HepG2 (cell line): Measurements from ENCODE around the gene MATK. TPM values are rescaled to one million over a fixed set of nuclear protein-coding genes. Genes with fewer than 3 reads are reported as not detected.
A peak's percentile ranks its signal among the peaks of the same experiment; 100 is the strongest.

ENCODE experiments used
- ATAC-seq: fragments of 200-7000 bp; cut with Tn5 transposase; 3 replicates; pipeline ENCODE4 v1.9.1; 2020; ENCODE audit warnings: mild to moderate bottlenecking, moderate library complexity
- BruUV-seq: library from RNA; stranded (reverse); fragments of 400-500 nt; replicated peaks from 2 replicates; lab custom pipeline; 2021; lab: Mats Ljungman, UMichigan
- CTCF ChIA-PET: fragments of 300-600 bp; formaldehyde crosslinking; extraction: SDS; loops from one replicate; lab custom pipeline; 2021; ENCODE audit warnings: low total read pairs, inconsistent platforms, low intra/inter-chr PET ratio; lab: Yijun Ruan, JAX
- POLR2A ChIA-PET: fragments of 350-600 bp; sonication (Branson Sonifier 250); formaldehyde crosslinking; loops from one replicate; lab custom pipeline; 2020; ENCODE audit warnings: antibody characterized with exemption, inconsistent platforms; lab: Yijun Ruan, JAX
- DNase-seq: peaks from one replicate; pipeline ENCODE4 v3.0.0-alpha.2; 2015; ENCODE audit warnings: low spot score
- FAIRE-seq: peaks from 3 replicates; lab custom pipeline; 2011; peaks lifted over from hg19 to GRCh38; lab: Jason Lieb, UNC
- H2AFZ ChIP-seq: one replicate; pipeline ENCODE4 v1.6.1; 2011; ENCODE audit warnings: low read length, inconsistent platforms
- H3K27ac ChIP-seq: fragments of 300-600 bp; 3 replicates; pipeline ENCODE4 v1.8.0; 2011; ENCODE audit warnings: mixed run types, mild to moderate bottlenecking, mixed read lengths, low read length, inconsistent platforms; ENCODE audit not compliant: insufficient read depth; ENCODE audit errors: extremely low read length
- H3K27me3 ChIP-seq, 2 experiments: fragments of 200-600 bp in 1 of 2; 2 replicates in 1 of 2; 3 replicates in 1 of 2; pipeline versions ENCODE4 v1.6.0 to v1.8.0; 2011; ENCODE audit warnings: low read length in 2 of 2, mild to moderate bottlenecking in 2 of 2, moderate library complexity in 2 of 2, inconsistent platforms in 1 of 2; ENCODE audit not compliant: insufficient read depth in 2 of 2, control insufficient read depth in 1 of 2
- H3K36me3 ChIP-seq, 2 experiments: fragments of 200-600 bp in 1 of 2; replicated peaks in 1 of 2; 2 replicates in 1 of 2; 3 replicates in 1 of 2; pipeline versions ENCODE4 v1.5.1 to v1.8.0; 2011; ENCODE audit warnings: low read length in 2 of 2, inconsistent platforms in 1 of 2; ENCODE audit not compliant: insufficient read depth in 2 of 2, control insufficient read depth in 1 of 2
- H3K4me1 ChIP-seq: 2 replicates; pipeline ENCODE4 v1.5.1; 2012; ENCODE audit warnings: low read length, inconsistent platforms; ENCODE audit not compliant: insufficient read depth
- H3K4me2 ChIP-seq: 2 replicates; pipeline ENCODE4 v1.6.0; 2011; ENCODE audit warnings: low read depth, low read length, inconsistent platforms
- H3K4me3 ChIP-seq, 3 experiments: fragments of 200-600 bp in 1 of 3; sonication (generic), shearing (Covaris generic) in 1 of 3; replicated peaks in 1 of 3; 2 replicates each; pipeline ENCODE4 v1.5.1; 2011 to 2016; ENCODE audit warnings: low read length in 3 of 3, inconsistent platforms in 2 of 3, low read depth in 2 of 3, mild to moderate bottlenecking in 2 of 3, control low read depth in 1 of 3, mixed read lengths in 1 of 3; ENCODE audit not compliant: insufficient read depth in 1 of 3
- H3K79me2 ChIP-seq: one replicate; pipeline ENCODE4 v1.6.1; 2011; ENCODE audit warnings: low read length, inconsistent platforms; ENCODE audit not compliant: insufficient read depth
- H3K9ac ChIP-seq: 2 replicates; pipeline ENCODE4 v1.6.0; 2011; ENCODE audit warnings: mild to moderate bottlenecking, low read depth, low read length, inconsistent platforms; ENCODE audit not compliant: insufficient read depth
- H3K9me3 ChIP-seq: 2 replicates; pipeline ENCODE4 v1.5.1; 2012; ENCODE audit warnings: mild to moderate bottlenecking, low read length
- H4K20me1 ChIP-seq: 2 replicates; pipeline ENCODE4 v1.6.0; 2011; ENCODE audit warnings: inconsistent platforms, mild to moderate bottlenecking, low read length, moderate library complexity; ENCODE audit not compliant: insufficient read depth
- CREB1 ChIP-seq, 2 experiments: fragments of 450-650 bp in 1 of 2; IDR thresholded peaks; 2 replicates each; pipeline ENCODE4 v1.6.1; 2016 to 2017; ENCODE audit warnings: control low read depth in 1 of 2, mild to moderate bottlenecking in 1 of 2, missing compliant biosample characterization in 1 of 2, missing genetic modification characterization in 1 of 2
- ETV5 ChIP-seq: IDR thresholded peaks from 2 replicates; pipeline ENCODE4 v1.6.1; 2018; ENCODE audit warnings: missing biosample characterization, missing genetic modification reagents, inconsistent platforms, borderline replicate concordance
- GZF1 ChIP-seq: sonication (generic); formaldehyde crosslinking; IDR thresholded peaks from 2 replicates; pipeline ENCODE4 v1.5.1; 2020; ENCODE audit warnings: mild to moderate bottlenecking, missing genetic modification reagents
- KLF12 ChIP-seq: sonication (generic); formaldehyde crosslinking; IDR thresholded peaks from 2 replicates; pipeline ENCODE4 v1.4.0; 2020; ENCODE audit warnings: missing genetic modification reagents, borderline replicate concordance
- PCBP2 ChIP-seq: fragments of 200-400 bp; formaldehyde crosslinking; optimal IDR thresholded peaks from 2 replicates; pipeline ENCODE3; 2018; ENCODE audit warnings: low read length, low read depth; ENCODE audit not compliant: poor library complexity, severe bottlenecking
- YEATS2 ChIP-seq: sonication (generic); formaldehyde crosslinking; IDR thresholded peaks from 2 replicates; pipeline ENCODE4 v1.4.0; 2020; ENCODE audit warnings: missing genetic modification reagents, borderline replicate concordance
- ZBTB37 ChIP-seq: sonication (generic); formaldehyde crosslinking; IDR thresholded peaks from 2 replicates; pipeline ENCODE4 v1.4.0; 2020; ENCODE audit warnings: mild to moderate bottlenecking, missing genetic modification reagents
- ZNF138 ChIP-seq: sonication (generic); formaldehyde crosslinking; IDR thresholded peaks from 2 replicates; pipeline ENCODE4 v1.5.0; 2020; ENCODE audit warnings: mild to moderate bottlenecking, low read depth, missing genetic modification reagents
- ZNF280D ChIP-seq: sonication (generic); formaldehyde crosslinking; IDR thresholded peaks from 2 replicates; pipeline ENCODE4 v1.5.1; 2020; ENCODE audit warnings: mild to moderate bottlenecking, missing genetic modification reagents
- WGBS: methylation state at CpG from one replicate; pipeline ENCODE4 v1.1.6; 2017; ENCODE audit warnings: low lambda C conversion rate; 5-methylcytosine and 5-hydroxymethylcytosine counted together
- in situ Hi-C: cut with HindIII; loops from 2 replicates; pipeline ENCODE4 v1.10.0; 2017; ENCODE audit warnings: low pct_unique_long_range_greater_than_20kb; ENCODE audit not compliant: extremely low pct_ligation_motif_present
- intact Hi-C: fragments of 100-400 bp; cut with micrococcal nuclease; formaldehyde crosslinking; loops from one replicate; pipeline ENCODE4 v1.10.0; 2022; ENCODE audit not compliant: unreplicated experiment
- polyA plus RNA-seq, 8 experiments: library from polyadenylated mRNA; depleted of rRNA in 3 of 8; stranded (reverse) in 7 of 8; unstranded in 1 of 8; fragments of >200 nt; fragmentation: Illumina TruSeq in 4 of 8; extraction: Trizol in 4 of 8; gene quantifications; 2 replicates each; pipeline versions ENCODE4 v1.2.1 to v1.2.3, GENCODE V29; 2011 to 2016; ENCODE audit warnings: low read depth in 4 of 8, missing spikeins in 1 of 8, mixed read lengths in 1 of 8; ENCODE audit not compliant: insufficient read depth in 1 of 8
- total RNA-seq, 5 experiments: library from RNA; depleted of rRNA; stranded (reverse); fragments of >200 nt; fragmentation: Illumina TruSeq; extraction: Trizol; gene quantifications; 2 replicates each; pipeline ENCODE4 v1.2.3, GENCODE V29; 2016; ENCODE audit warnings: low read depth in 1 of 5
- TF ChIP-seq, protein P1 (sequence below): sonication (generic); formaldehyde crosslinking; IDR thresholded peaks from 2 replicates; pipeline ENCODE4 v1.5.0; 2020; ENCODE audit warnings: mild to moderate bottlenecking, missing genetic modification reagents, borderline replicate concordance
- TF ChIP-seq, protein P2 (sequence below): sonication (generic); formaldehyde crosslinking; IDR thresholded peaks from 2 replicates; pipeline ENCODE4 v1.4.0; 2020; ENCODE audit warnings: mild to moderate bottlenecking, missing genetic modification reagents

Gene MATK
- total and polyA plus RNA-seq, 2 of the 13 experiments (the other 11 are each of a cell fraction or from before 2014, with no cell fraction given), result 0.09 TPM; not detected in 1

GRCh38 chr19:3819989-3820388 lies 33.8 kb upstream of the MATK start:
- FAIRE-seq, result no peak
- in situ Hi-C loops, result no loop called here
- ChIA-PET CTCF (no interaction called here), POLR2A (no interaction called here)
- no TSS peak for BruUV-seq
- no peak for DNase-seq
- Histone ChIP-seq H3K27me3 (peaks cover 8 to 62% of the 10 kb centered on the region in 2 experiments), H4K20me1 (no peaks in the 10 kb centered on the region), H3K36me3 (no peaks in the 10 kb centered on the region), H3K4me1 (no peaks in the 10 kb centered on the region), H3K9ac (no peak overlapping the region), H3K79me2 (no peaks in the 10 kb centered on the region), H3K27ac (no peak overlapping the region), H2AFZ (no peak overlapping the region), H3K4me3 (no peak overlapping the region), H3K4me2 (no peak overlapping the region), H3K9me3 (no peaks in the 10 kb centered on the region)
- peak; percentile 33 for ATAC-seq
- no CpG with 5 or more reads among the region's 19 CpGs for WGBS
- intact Hi-C loops, result no loop called here
- TF ChIP-seq ZNF138 (CRISPR knock-in tag) (no peak), ZNF280D (CRISPR knock-in tag) (no peak), YEATS2 (CRISPR knock-in tag) (no peak), ZBTB37 (CRISPR knock-in tag) (no peak), GZF1 (CRISPR knock-in tag) (no peak), CREB1 (IDR thresholded peaks at IDR 0.05) (no peak), CREB1 (CRISPR knock-in tag; IDR thresholded peaks at IDR 0.05) (no peak), KLF12 (no peak), ETV5 (CRISPR knock-in tag) (no peak), PCBP2 (no peak)
- TF ChIP-seq, protein P1, sequence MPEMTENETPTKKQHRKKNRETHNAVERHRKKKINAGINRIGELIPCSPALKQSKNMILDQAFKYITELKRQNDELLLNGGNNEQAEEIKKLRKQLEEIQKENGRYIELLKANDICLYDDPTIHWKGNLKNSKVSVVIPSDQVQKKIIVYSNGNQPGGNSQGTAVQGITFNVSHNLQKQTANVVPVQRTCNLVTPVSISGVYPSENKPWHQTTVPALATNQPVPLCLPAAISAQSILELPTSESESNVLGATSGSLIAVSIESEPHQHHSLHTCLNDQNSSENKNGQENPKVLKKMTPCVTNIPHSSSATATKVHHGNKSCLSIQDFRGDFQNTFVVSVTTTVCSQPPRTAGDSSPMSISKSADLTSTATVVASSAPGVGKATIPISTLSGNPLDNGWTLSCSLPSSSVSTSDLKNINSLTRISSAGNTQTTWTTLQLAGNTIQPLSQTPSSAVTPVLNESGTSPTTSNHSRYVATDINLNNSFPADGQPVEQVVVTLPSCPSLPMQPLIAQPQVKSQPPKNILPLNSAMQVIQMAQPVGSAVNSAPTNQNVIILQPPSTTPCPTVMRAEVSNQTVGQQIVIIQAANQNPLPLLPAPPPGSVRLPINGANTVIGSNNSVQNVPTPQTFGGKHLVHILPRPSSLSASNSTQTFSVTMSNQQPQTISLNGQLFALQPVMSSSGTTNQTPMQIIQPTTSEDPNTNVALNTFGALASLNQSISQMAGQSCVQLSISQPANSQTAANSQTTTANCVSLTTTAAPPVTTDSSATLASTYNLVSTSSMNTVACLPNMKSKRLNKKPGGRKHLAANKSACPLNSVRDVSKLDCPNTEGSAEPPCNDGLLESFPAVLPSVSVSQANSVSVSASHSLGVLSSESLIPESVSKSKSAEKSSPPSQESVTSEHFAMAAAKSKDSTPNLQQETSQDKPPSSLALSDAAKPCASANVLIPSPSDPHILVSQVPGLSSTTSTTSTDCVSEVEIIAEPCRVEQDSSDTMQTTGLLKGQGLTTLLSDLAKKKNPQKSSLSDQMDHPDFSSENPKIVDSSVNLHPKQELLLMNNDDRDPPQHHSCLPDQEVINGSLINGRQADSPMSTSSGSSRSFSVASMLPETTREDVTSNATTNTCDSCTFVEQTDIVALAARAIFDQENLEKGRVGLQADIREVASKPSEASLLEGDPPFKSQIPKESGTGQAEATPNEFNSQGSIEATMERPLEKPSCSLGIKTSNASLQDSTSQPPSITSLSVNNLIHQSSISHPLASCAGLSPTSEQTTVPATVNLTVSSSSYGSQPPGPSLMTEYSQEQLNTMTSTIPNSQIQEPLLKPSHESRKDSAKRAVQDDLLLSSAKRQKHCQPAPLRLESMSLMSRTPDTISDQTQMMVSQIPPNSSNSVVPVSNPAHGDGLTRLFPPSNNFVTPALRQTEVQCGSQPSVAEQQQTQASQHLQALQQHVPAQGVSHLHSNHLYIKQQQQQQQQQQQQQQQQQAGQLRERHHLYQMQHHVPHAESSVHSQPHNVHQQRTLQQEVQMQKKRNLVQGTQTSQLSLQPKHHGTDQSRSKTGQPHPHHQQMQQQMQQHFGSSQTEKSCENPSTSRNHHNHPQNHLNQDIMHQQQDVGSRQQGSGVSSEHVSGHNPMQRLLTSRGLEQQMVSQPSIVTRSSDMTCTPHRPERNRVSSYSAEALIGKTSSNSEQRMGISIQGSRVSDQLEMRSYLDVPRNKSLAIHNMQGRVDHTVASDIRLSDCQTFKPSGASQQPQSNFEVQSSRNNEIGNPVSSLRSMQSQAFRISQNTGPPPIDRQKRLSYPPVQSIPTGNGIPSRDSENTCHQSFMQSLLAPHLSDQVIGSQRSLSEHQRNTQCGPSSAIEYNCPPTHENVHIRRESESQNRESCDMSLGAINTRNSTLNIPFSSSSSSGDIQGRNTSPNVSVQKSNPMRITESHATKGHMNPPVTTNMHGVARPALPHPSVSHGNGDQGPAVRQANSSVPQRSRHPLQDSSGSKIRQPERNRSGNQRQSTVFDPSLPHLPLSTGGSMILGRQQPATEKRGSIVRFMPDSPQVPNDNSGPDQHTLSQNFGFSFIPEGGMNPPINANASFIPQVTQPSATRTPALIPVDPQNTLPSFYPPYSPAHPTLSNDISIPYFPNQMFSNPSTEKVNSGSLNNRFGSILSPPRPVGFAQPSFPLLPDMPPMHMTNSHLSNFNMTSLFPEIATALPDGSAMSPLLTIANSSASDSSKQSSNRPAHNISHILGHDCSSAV (CRISPR knock-in tag), result no peak
- TF ChIP-seq, protein P2, sequence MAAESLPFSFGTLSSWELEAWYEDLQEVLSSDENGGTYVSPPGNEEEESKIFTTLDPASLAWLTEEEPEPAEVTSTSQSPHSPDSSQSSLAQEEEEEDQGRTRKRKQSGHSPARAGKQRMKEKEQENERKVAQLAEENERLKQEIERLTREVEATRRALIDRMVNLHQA (CRISPR knock-in tag), result no peak
